HCT116 (cell line): Measurements from ENCODE around the gene MTHFD2L. TPM values are rescaled to one million over a fixed set of nuclear protein-coding genes. Genes with fewer than 3 reads are reported as not detected.
A peak's percentile ranks its signal among the peaks of the same experiment; 100 is the strongest.

Experiments
- ATAC-seq: fragments of 200-7000 bp; cut with Tn5 transposase; 2 replicates; pipeline ENCODE4 v1.9.1; 2020; ENCODE audit warnings: mild to moderate bottlenecking, moderate library complexity
- BruUV-seq: library from RNA; stranded (reverse); fragments of 400-500 nt; replicated peaks from 2 replicates; lab custom pipeline; 2021; lab: Mats Ljungman, UMichigan
- CTCF ChIA-PET: fragments of 300-600 bp; sonication (Branson Sonifier 250); formaldehyde crosslinking; loops from one replicate; lab custom pipeline; 2021; ENCODE audit warnings: antibody characterized with exemption; lab: Charles Lee
- POLR2A ChIA-PET: fragments of 300-600, 350-600 bp; sonication (Branson Sonifier 250); formaldehyde crosslinking; loops from one replicate; lab custom pipeline; 2021; ENCODE audit warnings: antibody characterized with exemption; lab: Charles Lee
- RAD21 ChIA-PET, 2 experiments: fragments of 300-600 bp; sonication (Branson Sonifier 250); formaldehyde crosslinking; loops; one replicate each; lab custom pipeline; 2023; ENCODE audit warnings: low total read pairs in 2 of 2; ENCODE audit not compliant: uncharacterized antibody in 2 of 2, unreplicated experiment in 2 of 2, low non-redundant PET in 1 of 2; lab: Charles Lee
- DNase-seq: peaks from one replicate; pipeline ENCODE4 v3.0.0-alpha.2; 2010; ENCODE audit warnings: low read depth, low spot score
- H2AFZ ChIP-seq: fragments of 200-600 bp; shearing (Covaris generic), sonication (generic); 2 replicates; pipeline ENCODE4 v1.6.1; 2017; ENCODE audit warnings: low read depth, mixed run types, mixed read lengths, antibody characterized with exemption, low read length; ENCODE audit not compliant: poor library complexity, severe bottlenecking
- H3K27ac ChIP-seq: 2 replicates; pipeline ENCODE4 v1.5.1; 2012; ENCODE audit warnings: low read depth, low read length
- H3K27me3 ChIP-seq: fragments of 200-600 bp; sonication (generic); 2 replicates; pipeline ENCODE4 v1.6.1; 2016; ENCODE audit warnings: mixed run types, low read length, mixed read lengths; ENCODE audit not compliant: insufficient read depth
- H3K36me3 ChIP-seq, 2 experiments: fragments of 200-500 bp in 1 of 2; fragments of 200-600 bp in 1 of 2; sonication (Bioruptor generic) in 1 of 2; sonication (generic) in 1 of 2; 2 replicates each; pipeline versions ENCODE4 v1.5.1 to v1.6.1; 2014 to 2016; ENCODE audit warnings: low read length in 2 of 2, inconsistent platforms in 1 of 2, mixed read lengths in 1 of 2, mixed run types in 1 of 2; ENCODE audit not compliant: insufficient read depth in 2 of 2, control insufficient read depth in 1 of 2
- H3K4me1 ChIP-seq, 2 experiments: fragments of 200-600 bp in 1 of 2; sonication (generic) in 1 of 2; 2 replicates each; pipeline versions ENCODE4 v1.5.1 to v1.6.1; 2012 to 2017; ENCODE audit warnings: low read length in 2 of 2, inconsistent platforms in 1 of 2, mild to moderate bottlenecking in 1 of 2, mixed read lengths in 1 of 2, mixed run types in 1 of 2, moderate library complexity in 1 of 2; ENCODE audit not compliant: insufficient read depth in 2 of 2, control insufficient read depth in 1 of 2
- H3K4me2 ChIP-seq: fragments of 200-600 bp; sonication (generic); 2 replicates; pipeline ENCODE4 v1.6.1; 2017; ENCODE audit warnings: mixed run types, low read length, mixed read lengths
- H3K4me3 ChIP-seq, 2 experiments: fragments of 200-600 bp in 1 of 2; sonication (generic) in 1 of 2; replicated peaks in 1 of 2; 2 replicates each; pipeline ENCODE4 v1.5.1; 2011 to 2016; ENCODE audit warnings: low read length in 2 of 2, control low read depth in 1 of 2, low read depth in 1 of 2, mild to moderate bottlenecking in 1 of 2, mixed read lengths in 1 of 2, mixed run types in 1 of 2
- H3K79me2 ChIP-seq: fragments of 200-600 bp; sonication (generic); 2 replicates; pipeline ENCODE4 v1.6.1; 2017; ENCODE audit warnings: mild to moderate bottlenecking, mixed run types, low read length, moderate library complexity, mixed read lengths; ENCODE audit not compliant: insufficient read depth
- H3K9ac ChIP-seq: fragments of 200-600 bp; sonication (generic); 2 replicates; pipeline ENCODE4 v1.6.1; 2016; ENCODE audit warnings: low read length, mixed read lengths
- H3K9me2 ChIP-seq: fragments of 200-600 bp; sonication (generic), shearing (Covaris generic); 2 replicates; pipeline ENCODE4 v1.6.1; 2017; ENCODE audit warnings: mixed run types, mild to moderate bottlenecking, moderate library complexity; ENCODE audit not compliant: insufficient read depth
- H3K9me3 ChIP-seq, 2 experiments: fragments of 200-500 bp in 1 of 2; fragments of 200-600 bp in 1 of 2; sonication (Bioruptor generic) in 1 of 2; sonication (generic) in 1 of 2; 2 replicates each; pipeline ENCODE4 v1.6.1; 2014 to 2017; ENCODE audit warnings: low read length in 2 of 2, mixed read lengths in 2 of 2, inconsistent platforms in 1 of 2, low read depth in 1 of 2, mild to moderate bottlenecking in 1 of 2, mixed run types in 1 of 2, moderate library complexity in 1 of 2; ENCODE audit not compliant: control insufficient read depth in 1 of 2, insufficient read depth in 1 of 2
- H4K20me1 ChIP-seq: fragments of 200-600 bp; sonication (generic), shearing (Covaris generic); 2 replicates; pipeline ENCODE4 v1.6.1; 2017; ENCODE audit warnings: mixed run types, mild to moderate bottlenecking, moderate library complexity; ENCODE audit not compliant: insufficient read depth
- ATF3 ChIP-seq: IDR thresholded peaks from 2 replicates; pipeline ENCODE4 v1.6.1; 2012
- CTCF ChIP-seq, 3 experiments: fragments of 200-600 bp in 1 of 3; sonication (generic) in 1 of 3; IDR thresholded peaks in 2 of 3; conservative IDR thresholded peaks in 1 of 3; 2 replicates each; pipeline ENCODE4 v1.5.1; 2012 to 2017; ENCODE audit warnings: low read depth in 2 of 3, low read length in 2 of 3, antibody characterized with exemption in 1 of 3, borderline replicate concordance in 1 of 3, control low read depth in 1 of 3, mild to moderate bottlenecking in 1 of 3, mixed read lengths in 1 of 3, mixed run types in 1 of 3, moderate library complexity in 1 of 3; ENCODE audit not compliant: insufficient read depth in 1 of 3
- EGR1 ChIP-seq: IDR thresholded peaks from 2 replicates; pipeline ENCODE4 v1.6.1; 2012; ENCODE audit warnings: low read depth
- EZH2phosphoT487 ChIP-seq: fragments of 200-600 bp; IDR thresholded peaks from 2 replicates; pipeline ENCODE4 v1.6.1; 2018; ENCODE audit warnings: antibody characterized with exemption, borderline replicate concordance
- FOSL1 ChIP-seq: IDR thresholded peaks from 2 replicates; pipeline ENCODE4 v1.6.1; 2012; ENCODE audit warnings: low read depth
- JUND ChIP-seq: IDR thresholded peaks from 2 replicates; pipeline ENCODE4 v1.6.1; 2012
- MAX ChIP-seq: IDR thresholded peaks from 2 replicates; pipeline ENCODE4 v1.6.1; 2012
- POLR2AphosphoS5 ChIP-seq: IDR thresholded peaks from 2 replicates; pipeline ENCODE4 v1.6.1; 2011; ENCODE audit warnings: mild to moderate bottlenecking, low read depth, low read length, moderate library complexity
- REST ChIP-seq: IDR thresholded peaks from 2 replicates; pipeline ENCODE4 v1.6.1; 2012; ENCODE audit warnings: low read depth
- SP1 ChIP-seq: IDR thresholded peaks from 2 replicates; pipeline ENCODE4 v1.6.1; 2012; ENCODE audit warnings: low read depth
- ZBTB33 ChIP-seq: IDR thresholded peaks from 2 replicates; pipeline ENCODE4 v1.6.1; 2011; ENCODE audit warnings: mild to moderate bottlenecking, low read length, moderate library complexity; ENCODE audit not compliant: insufficient replicate concordance; ENCODE audit errors: extremely low read depth
- ZFX ChIP-seq: fragments of 450-650 bp; IDR thresholded peaks from 2 replicates; pipeline ENCODE4 v1.6.1; 2017
- intact Hi-C: fragments of 100-400 bp; cut with micrococcal nuclease; formaldehyde crosslinking; loops from 2 replicates; pipeline ENCODE4 v1.10.0; 2022
- total RNA-seq: library from RNA; stranded (reverse); gene quantifications from one replicate; pipeline ENCODE4 v1.2.1, GENCODE V29; 2021; ENCODE audit not compliant: unreplicated experiment

Gene MTHFD2L
- total RNA-seq, 1 experiment from 2014 or later = 15.0 TPM

- POLR2A ChIA-PET = interaction anchor here (2.3 kb wide), 1 partner anchor 23 kb away, joined by 9 read pairs; no protein-coding TSS in a partner anchor
- no peak overlapping the region for H3K27ac ChIP-seq
Observed at GRCh38 chr4:74132944-74133343, 25.0 kb upstream of the MTHFD2L start.

More at GRCh38 chr4:74132944-74133343, 25.0 kb upstream of the MTHFD2L start:
- BruUV-seq = no TSS peak
- CTCF ChIA-PET = interaction anchor here (0.9 to 3.9 kb wide), 10 partner anchors 12 to 479 kb away, joined by 3 to 24 read pairs (median 10); partner anchors contain the start of genes CXCL1 and CXCL3
- no peaks in the 10 kb centered on the region; a peak in 2 of 4 replicates for H3K9me3 ChIP-seq
- H3K36me3 ChIP-seq = no peaks in the 10 kb centered on the region
- no peak for TF ChIP-seq ATF3
- no peak for TF ChIP-seq EZH2phosphoT487
- no peak for TF ChIP-seq JUND
- TF ChIP-seq ZBTB33 = no peak
- no peak for TF ChIP-seq MAX
- TF ChIP-seq EGR1 = no peak
- TF ChIP-seq SP1 = no peak
- no peak for TF ChIP-seq CTCF (IDR thresholded peaks at IDR 0.05 in 2 of 3, conservative IDR thresholded peaks at IDR 0.05 in 1 of 3; ENCODE audit: borderline replicate concordance in 1 of 3, insufficient read depth in 1 of 3, low read depth in 2 of 3, low read length in 2 of 3)
- no peak for TF ChIP-seq FOSL1
- no peak for TF ChIP-seq POLR2AphosphoS5
- TF ChIP-seq ZFX = no peak
- no peak for TF ChIP-seq REST
- peaks cover 0 to 6% of the 10 kb centered on the region in 2 experiments; a peak in 2 of 4 replicates for H3K4me1 ChIP-seq
- H4K20me1 ChIP-seq = no peaks in the 10 kb centered on the region
- no peaks in the 10 kb centered on the region for H3K9me2 ChIP-seq
- no peak overlapping the region for H3K9ac ChIP-seq
- DNase-seq = no peak
- ATAC-seq = no peak
- H3K4me2 ChIP-seq = no peak overlapping the region
- no peaks in the 10 kb centered on the region for H3K79me2 ChIP-seq
- RAD21 ChIA-PET = no interaction called here
- intact Hi-C loops = loop anchor here (5.0 to 10.0 kb wide), 2 partner anchors 536 to 818 kb away; no protein-coding TSS in a partner anchor
- no peak overlapping the region for H3K4me3 ChIP-seq
- no peaks in the 10 kb centered on the region for H3K27me3 ChIP-seq
- peak overlapping the region; percentile 82 for H2AFZ ChIP-seq
